Fibroblast of gingiva (primary cell): ENCODE results near the gene USP50.
A peak's percentile ranks its signal among the peaks of the same experiment; 100 is the strongest.
"Not testable (repeated sequence)": the region's sequence is repeated elsewhere in the genome, so short reads cannot be mapped to it uniquely, and the experiment has no call there.

Source experiments
- DNase-seq: peaks from one replicate; pipeline ENCODE4 v3.0.0-alpha.2; 2011; ENCODE audit warnings: low read depth

Gene USP50

DNA sequence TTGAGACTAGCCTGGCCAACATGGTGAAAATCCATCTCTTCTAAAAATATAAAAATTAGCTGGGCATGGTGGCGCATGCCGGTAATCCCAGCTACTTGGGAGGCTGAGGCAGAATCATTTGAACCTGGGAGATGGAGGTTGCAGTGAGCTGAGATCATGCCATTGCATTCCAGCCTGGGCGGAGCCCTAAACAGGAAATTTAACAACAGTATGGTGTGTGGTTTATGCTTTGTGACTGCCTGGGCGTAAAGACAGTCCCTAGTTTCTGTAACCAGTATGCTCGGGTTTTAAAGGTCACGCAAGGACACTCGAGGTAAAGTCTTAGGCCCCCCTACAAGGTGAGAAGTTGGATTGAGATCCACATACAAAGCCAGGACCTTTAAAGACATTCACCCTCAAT is 43.3 kb downstream of the USP50 start:
- DNase-seq: no peak

DNA sequence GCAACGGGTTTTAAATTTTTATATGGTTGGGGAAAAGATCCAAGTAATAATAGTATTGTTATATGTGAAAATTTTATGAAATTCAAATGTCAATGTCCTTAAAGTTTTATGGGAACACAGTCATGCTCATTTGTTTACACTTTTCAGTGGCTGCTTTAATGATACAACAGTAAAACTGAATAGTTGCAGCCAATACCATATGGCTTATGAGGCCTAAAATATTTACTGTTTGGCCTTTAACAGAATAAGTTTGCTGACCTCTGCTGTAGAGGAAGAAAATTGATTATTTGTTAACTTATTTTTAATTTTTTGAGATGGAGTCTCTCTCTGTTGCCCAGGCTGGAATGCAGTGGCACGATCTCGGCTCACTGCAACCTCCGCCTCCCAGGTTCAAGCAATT is 44.7 kb downstream of the USP50 start:
- no peak for DNase-seq

DNA sequence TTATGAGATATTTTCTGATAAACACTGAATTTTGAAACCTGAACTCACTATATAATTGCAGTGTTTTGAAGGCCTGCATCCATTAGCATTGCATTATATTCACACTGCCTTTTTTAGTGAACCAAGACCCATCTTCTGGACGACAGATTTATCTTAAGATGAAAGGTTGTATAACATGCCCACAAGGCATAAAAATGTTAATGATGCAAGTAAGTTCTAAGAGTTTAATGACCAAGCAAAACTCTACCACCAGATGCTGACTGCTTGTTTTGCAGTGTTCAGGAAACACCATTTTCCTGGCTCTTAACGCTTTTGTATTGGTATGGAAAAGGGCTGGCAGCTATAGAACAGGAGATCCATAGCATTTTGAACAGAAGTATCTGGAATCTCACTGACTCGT is 46.1 kb downstream of the USP50 start:
- DNase-seq: no peak

GRCh38 chr15:50496692-50497091 is 49.8 kb downstream of the USP50 start:
- DNase-seq: no peak

- DNase-seq: not testable (repeated sequence)
Observed at GRCh38 chr15:50494547-50494946, 51.9 kb downstream of the USP50 start.

GRCh38 chr15:50493625-50494024 is 52.8 kb downstream of the USP50 start:
- no peak for DNase-seq

DNA sequence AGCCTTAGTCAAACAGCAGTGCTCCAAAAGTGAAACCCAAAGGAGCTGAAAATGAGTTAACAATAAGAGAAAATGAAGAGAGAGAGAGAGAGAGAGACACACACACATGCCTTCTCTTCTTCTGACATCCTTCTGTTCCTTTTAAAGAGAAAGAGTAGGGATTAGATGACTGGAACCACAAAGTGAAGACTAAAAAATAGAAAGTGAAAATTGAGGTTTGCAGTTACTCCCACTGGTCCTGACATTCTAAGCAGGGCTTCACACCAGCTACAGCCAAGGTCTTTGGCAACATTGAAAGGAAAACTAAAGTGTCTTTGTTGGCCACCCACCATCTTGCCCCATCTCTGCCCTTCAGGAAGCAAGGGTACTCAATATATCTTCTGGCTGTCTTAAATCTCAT is 59.2 kb downstream of the USP50 start:
- no peak for DNase-seq

DNA sequence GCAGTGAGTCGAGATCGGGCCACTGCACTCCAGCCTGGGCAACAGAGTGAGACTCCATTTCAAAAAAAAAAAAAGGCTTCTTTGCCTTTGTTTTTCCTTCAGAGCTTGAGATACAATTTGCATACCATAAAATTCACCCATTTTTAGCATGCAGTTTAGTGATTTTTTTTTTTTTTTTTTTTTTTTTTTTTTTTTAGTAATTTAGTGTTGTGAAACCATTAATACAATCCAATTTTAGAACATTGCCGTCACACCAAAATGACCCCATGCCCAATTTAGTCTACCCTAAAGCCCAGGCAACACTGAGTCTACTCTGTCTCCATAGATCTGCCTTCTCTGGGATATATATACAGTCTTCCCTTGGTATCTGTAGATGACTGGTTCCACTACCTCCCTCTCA is 61.1 kb downstream of the USP50 start:
- no peak for DNase-seq

GRCh38 chr15:50484781-50485180 is 61.7 kb downstream of the USP50 start:
- no peak for DNase-seq

- no peak for DNase-seq
Observed at GRCh38 chr15:50476143-50476542, 70.3 kb downstream of the USP50 start.

DNA sequence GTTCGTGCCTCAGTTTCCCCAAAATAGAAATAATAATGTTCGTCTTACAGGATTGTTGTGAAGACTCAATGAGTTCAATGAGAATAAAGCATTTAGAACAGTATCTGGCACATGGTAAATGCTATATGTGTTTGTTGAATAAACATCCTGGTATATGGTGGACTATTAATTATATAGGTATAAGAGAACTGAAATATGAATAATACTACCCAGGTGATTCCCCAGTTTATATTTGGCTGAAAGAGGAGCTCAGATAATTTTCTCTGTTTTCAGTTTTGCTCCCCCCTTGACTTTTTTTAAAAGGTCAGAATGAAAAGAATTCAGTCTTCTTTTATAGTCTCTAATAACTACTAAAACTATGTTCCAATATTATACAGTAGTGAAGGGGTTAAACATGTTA is 75.4 kb downstream of the USP50 start:
- DNase-seq: no peak

GRCh38 chr15:50463423-50464358 is 82.8 kb downstream of the USP50 start:
- DNase-seq: peak; percentile 67

GRCh38 chr15:50458348-50459112 is 87.9 kb downstream of the USP50 start:
- peak; percentile 5 for DNase-seq

DNA sequence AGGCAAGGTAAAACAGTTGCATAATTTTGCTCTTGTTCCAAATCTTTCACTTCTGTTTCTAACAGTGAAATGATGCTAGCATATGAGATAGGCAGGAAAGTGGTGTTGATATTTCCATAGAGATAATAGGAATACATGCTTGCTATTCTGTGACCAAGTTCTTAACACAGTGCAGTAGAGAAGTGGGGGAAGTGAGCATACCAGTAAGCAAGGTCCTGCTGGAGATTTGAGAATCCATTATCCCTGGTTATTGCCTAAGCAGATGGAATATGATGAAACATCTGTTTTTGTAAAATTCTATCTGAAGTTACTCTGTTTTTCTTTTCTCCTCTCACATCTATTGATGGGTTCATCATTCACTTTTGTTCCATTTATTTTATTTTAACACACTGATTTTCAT is 93.5 kb downstream of the USP50 start:
- DNase-seq: peak; percentile 75
